Naive thymus-derived CD8-positive, alpha-beta T cell (primary cell): Measurements from ENCODE around the gene WDFY3. TPM values are rescaled to one million over a fixed set of nuclear protein-coding genes. Genes with fewer than 3 reads are reported as not detected.
"Not testable (repeated sequence)": the region's sequence is repeated elsewhere in the genome, so short reads cannot be mapped to it uniquely, and the experiment has no call there.

ENCODE experiments used
- ATAC-seq, 2 donors: fragments of 150-1000 bp; cut with Tn5 transposase in 1 of 2; sonication (Bioruptor Pico), chemical (Tn5 transposase) in 1 of 2; 1 replicate in 1 of 2; 2 replicates in 1 of 2; pipeline ENCODE4 v1.10.0; 2021; ENCODE audit warnings: mild to moderate bottlenecking in 2 of 2, moderate library complexity in 2 of 2
- POLR2A ChIA-PET: fragments of 350-600 bp; sonication (Branson Sonifier 250); formaldehyde crosslinking; loops from one replicate; lab custom pipeline; 2021; ENCODE audit warnings: antibody characterized with exemption; lab: Charles Lee
- DNase-seq, 10 donors: peaks; one replicate each; pipeline versions ENCODE4 v3.0.0 to v3.0.0-alpha.2; 2020 to 2022
- H3K27ac Mint-ChIP-seq, 10 donors: one replicate each; pipeline ENCODE4 v1.8.0; 2020 to 2022; ENCODE audit warnings: mild to moderate bottlenecking in 10 of 10, mixed read lengths in 10 of 10, moderate library complexity in 4 of 10, inconsistent platforms in 1 of 10
- H3K27me3 Mint-ChIP-seq, 5 donors: one replicate each; pipeline ENCODE4 v1.8.0; 2021 to 2022; ENCODE audit warnings: mixed read lengths in 5 of 5
- H3K36me3 Mint-ChIP-seq, 3 donors: one replicate each; pipeline ENCODE4 v1.8.0; 2020 to 2022; ENCODE audit warnings: mixed read lengths in 3 of 3, mild to moderate bottlenecking in 2 of 3, inconsistent platforms in 1 of 3
- H3K4me1 Mint-ChIP-seq, 4 donors: one replicate each; pipeline ENCODE4 v1.8.0; 2021 to 2022; ENCODE audit warnings: mixed read lengths in 4 of 4
- H3K4me3 Mint-ChIP-seq, 10 donors: one replicate each; pipeline ENCODE4 v1.8.0; 2020 to 2022; ENCODE audit warnings: mild to moderate bottlenecking in 10 of 10, mixed read lengths in 10 of 10, moderate library complexity in 6 of 10, inconsistent platforms in 1 of 10
- H3K9me3 Mint-ChIP-seq, 9 donors: one replicate each; pipeline ENCODE4 v1.8.0; 2020 to 2022; ENCODE audit warnings: mixed read lengths in 9 of 9, mild to moderate bottlenecking in 3 of 9, inconsistent platforms in 1 of 9, moderate library complexity in 1 of 9
- polyA plus RNA-seq, 3 donors: library from polyadenylated mRNA; unstranded; fragments of 300-500 nt; fragmentation: Illumina TruSeq; gene quantifications; one replicate each; pipeline ENCODE4 v1.2.3, GENCODE V29; 2021
- total RNA-seq, 8 experiments: library from RNA in 2 of 8; stranded (reverse) in 2 of 8; gene quantifications; one replicate each; pipeline ENCODE4 v1.2.3 and lab custom pipeline; 2021 to 2026

Gene WDFY3
- total and polyA plus RNA-seq, 5 experiments from 2014 or later, result 0.02 to 1.0 (median 0.70) TPM; not detected in 2

GRCh38 chr4:84697159-84697558 lies 269.3 kb downstream of the WDFY3 start:
- peaks cover 0 to 2% (median 0%) of the 10 kb centered on the region in 4 donors for H3K4me1 Mint-ChIP-seq
- POLR2A ChIA-PET, result no interaction called here
- no peaks in the 10 kb centered on the region for H3K36me3 Mint-ChIP-seq
- DNase-seq (no peak), ATAC-seq (no peak)
- no peak overlapping the region for H3K27ac Mint-ChIP-seq
- no peak overlapping the region for H3K4me3 Mint-ChIP-seq
- H3K9me3 Mint-ChIP-seq, result no peaks in the 10 kb centered on the region
- H3K27me3 Mint-ChIP-seq, result peaks cover 0 to 1% (median 0%) of the 10 kb centered on the region in 5 donors

- Mint-ChIP-seq H3K4me1 (peaks cover 0 to 2% (median 0%) of the 10 kb centered on the region in 4 donors), H3K36me3 (no peaks in the 10 kb centered on the region), H3K27me3 (peaks cover 0 to 3% (median 0%) of the 10 kb centered on the region in 5 donors), H3K9me3 (no peaks in the 10 kb centered on the region), H3K4me3 (no peak overlapping the region), H3K27ac (no peak overlapping the region)
- POLR2A ChIA-PET, result no interaction called here
- ATAC-seq (no peak), DNase-seq (no peak)
Measured at GRCh38 chr4:84691800-84692199, 274.7 kb downstream of the WDFY3 start.

DNA sequence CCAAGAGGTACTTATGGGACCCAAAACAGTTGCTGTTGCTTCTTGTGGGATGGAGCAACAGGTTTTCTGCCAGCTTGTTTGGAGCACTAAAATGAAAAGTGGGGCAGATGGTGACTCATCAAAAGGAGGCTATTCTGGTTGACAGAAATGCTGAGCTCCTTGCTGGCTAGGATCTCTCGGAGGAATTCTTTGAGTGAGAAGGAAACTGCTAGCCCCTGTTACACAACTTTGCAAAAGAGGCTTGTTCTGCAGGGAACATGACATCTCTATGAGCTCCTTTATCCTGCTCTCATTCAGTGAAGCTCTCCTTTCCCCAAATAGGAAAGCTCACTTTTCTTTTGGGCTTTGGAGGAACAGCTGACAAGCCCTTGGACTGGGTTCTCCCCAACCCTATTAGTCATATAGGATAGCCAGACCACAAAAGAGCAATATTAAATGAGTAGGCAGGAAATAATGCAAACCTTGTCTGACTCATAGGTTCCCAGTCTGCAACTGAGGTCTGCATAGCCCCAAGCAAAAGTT lies 275.3 kb downstream of the WDFY3 start:
- no peaks in the 10 kb centered on the region for H3K9me3 Mint-ChIP-seq
- H3K27me3 Mint-ChIP-seq, result peaks cover 0 to 3% (median 0%) of the 10 kb centered on the region in 5 donors
- H3K4me3 Mint-ChIP-seq, result no peak overlapping the region
- DNase-seq (no peak), ATAC-seq (no peak)
- POLR2A ChIA-PET, result no interaction called here
- peaks cover 0 to 2% (median 0%) of the 10 kb centered on the region in 4 donors for H3K4me1 Mint-ChIP-seq
- no peak overlapping the region for H3K27ac Mint-ChIP-seq
- H3K36me3 Mint-ChIP-seq, result no peaks in the 10 kb centered on the region

- Mint-ChIP-seq H3K27me3 (peaks cover 0 to 3% (median 0%) of the 10 kb centered on the region in 5 donors), H3K4me3 (no peak overlapping the region), H3K4me1 (peaks cover 0 to 2% (median 0%) of the 10 kb centered on the region in 4 donors), H3K9me3 (no peaks in the 10 kb centered on the region), H3K36me3 (no peaks in the 10 kb centered on the region), H3K27ac (no peak overlapping the region)
- DNase-seq, result no peak
- no peak for ATAC-seq
- POLR2A ChIA-PET, result no interaction called here
Measured at GRCh38 chr4:84690481-84690880, 276.0 kb downstream of the WDFY3 start.

DNA sequence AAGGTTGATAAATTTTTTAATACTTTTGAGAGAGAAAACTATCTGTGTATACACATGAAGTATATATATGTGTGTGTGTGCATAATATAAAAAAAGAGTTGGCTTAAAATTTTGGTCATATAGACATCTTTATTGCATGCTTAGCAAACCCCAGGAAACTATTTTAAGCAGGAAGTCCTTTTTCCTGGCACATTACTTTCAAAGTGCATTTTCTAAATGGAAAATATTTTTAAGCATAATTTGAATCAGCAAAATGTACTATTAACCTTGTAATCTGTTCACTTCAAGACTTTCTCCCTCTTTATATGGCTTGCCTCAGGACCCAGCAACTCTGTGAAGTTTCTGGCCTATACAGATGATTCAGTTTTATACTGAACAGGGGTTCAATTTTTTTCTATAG lies 277.3 kb downstream of the WDFY3 start:
- POLR2A ChIA-PET, result no interaction called here
- Mint-ChIP-seq H3K27me3 (peaks cover 0 to 3% (median 0%) of the 10 kb centered on the region in 5 donors), H3K36me3 (no peaks in the 10 kb centered on the region), H3K4me1 (no peaks in the 10 kb centered on the region), H3K9me3 (no peaks in the 10 kb centered on the region), H3K4me3 (no peak overlapping the region), H3K27ac (no peak overlapping the region)
- DNase-seq (no peak), ATAC-seq (no peak)

DNA sequence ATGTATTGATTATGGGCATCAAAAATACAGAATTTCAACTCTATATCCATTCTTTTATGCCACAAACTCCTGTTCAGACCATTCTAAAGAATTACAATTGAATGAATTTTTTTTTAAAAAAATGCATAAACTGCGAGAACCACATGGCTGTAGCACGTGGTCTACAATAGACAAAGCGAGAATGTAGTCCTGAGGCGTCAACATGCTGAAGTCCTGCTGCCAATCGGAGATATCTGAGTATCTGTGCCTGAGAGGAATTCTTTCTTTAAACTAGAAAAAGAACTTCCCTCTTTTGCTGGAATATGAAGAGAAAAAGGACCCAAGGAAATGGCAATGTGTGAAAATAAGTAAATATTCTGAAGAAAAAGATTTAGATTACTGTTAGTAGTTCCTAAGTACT lies 277.9 kb downstream of the WDFY3 start:
- Mint-ChIP-seq H3K27ac (no peak overlapping the region), H3K36me3 (no peaks in the 10 kb centered on the region), H3K4me1 (no peaks in the 10 kb centered on the region), H3K9me3 (no peaks in the 10 kb centered on the region), H3K27me3 (peaks cover 0 to 3% (median 0%) of the 10 kb centered on the region in 5 donors), H3K4me3 (no peak overlapping the region)
- POLR2A ChIA-PET, result no interaction called here
- DNase-seq, result no peak
- no peak for ATAC-seq

GRCh38 chr4:84685105-84685504 lies 281.4 kb downstream of the WDFY3 start:
- POLR2A ChIA-PET, result no interaction called here
- Mint-ChIP-seq H3K36me3 (no peaks in the 10 kb centered on the region), H3K27me3 (peaks cover 0 to 2% (median 0%) of the 10 kb centered on the region in 5 donors), H3K9me3 (no peaks in the 10 kb centered on the region), H3K27ac (no peak overlapping the region), H3K4me3 (no peak overlapping the region), H3K4me1 (peaks cover 0 to 3% (median 1%) of the 10 kb centered on the region in 4 donors)
- ATAC-seq, result no peak
- DNase-seq, result no peak

GRCh38 chr4:84684361-84684760 lies 282.1 kb downstream of the WDFY3 start:
- Mint-ChIP-seq H3K4me3 (no peak overlapping the region), H3K4me1 (peaks cover 0 to 3% (median 1%) of the 10 kb centered on the region in 4 donors), H3K27ac (no peak overlapping the region), H3K9me3 (no peaks in the 10 kb centered on the region), H3K36me3 (no peaks in the 10 kb centered on the region), H3K27me3 (peaks cover 0 to 2% (median 0%) of the 10 kb centered on the region in 5 donors)
- POLR2A ChIA-PET, result no interaction called here
- DNase-seq, result no peak
- no peak for ATAC-seq

DNA sequence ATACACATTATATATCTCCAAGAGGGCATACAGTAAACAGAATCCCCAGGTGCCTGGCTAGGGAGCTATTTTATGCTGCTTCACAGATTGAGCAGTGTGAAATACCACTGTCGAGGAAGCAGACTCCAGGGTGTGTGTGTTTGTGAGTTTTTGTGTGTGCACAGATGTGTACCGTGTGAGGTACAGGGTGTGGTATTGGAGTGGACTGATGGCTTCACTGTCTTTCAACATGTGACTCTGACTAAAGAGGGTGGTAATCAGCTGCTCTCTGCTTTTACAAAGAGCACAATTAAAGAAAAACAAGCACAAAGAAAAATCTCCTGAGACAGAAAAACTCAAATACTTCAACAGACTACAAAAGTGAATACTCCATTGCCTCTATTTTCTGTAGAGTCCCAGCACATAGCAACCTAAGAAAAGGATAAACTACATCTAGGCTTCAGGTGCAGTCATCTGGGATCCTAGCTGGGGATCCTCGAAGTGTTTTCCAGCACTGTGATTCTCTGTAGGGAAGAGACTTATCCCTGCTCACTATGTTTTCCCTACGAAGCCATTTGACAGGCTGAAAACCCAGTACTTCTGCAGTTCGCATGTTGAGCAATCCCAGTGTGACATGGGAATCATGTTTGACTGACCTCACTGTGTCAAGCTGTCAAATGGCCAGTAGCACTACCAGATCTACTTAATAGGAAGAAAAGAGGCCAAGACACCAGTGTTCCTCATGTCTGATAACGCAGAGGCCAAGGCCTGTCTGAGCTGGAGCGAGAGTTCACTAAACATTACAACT lies 283.2 kb downstream of the WDFY3 start:
- no peak for DNase-seq
- no peaks in the 10 kb centered on the region for H3K9me3 Mint-ChIP-seq
- H3K27ac Mint-ChIP-seq, result no peak overlapping the region
- no peaks in the 10 kb centered on the region for H3K36me3 Mint-ChIP-seq
- POLR2A ChIA-PET, result no interaction called here
- peaks cover 0 to 2% (median 0%) of the 10 kb centered on the region in 5 donors for H3K27me3 Mint-ChIP-seq
- no peak for ATAC-seq
- H3K4me3 Mint-ChIP-seq, result no peak overlapping the region
- H3K4me1 Mint-ChIP-seq, result peaks cover 0 to 3% (median 1%) of the 10 kb centered on the region in 4 donors

DNA sequence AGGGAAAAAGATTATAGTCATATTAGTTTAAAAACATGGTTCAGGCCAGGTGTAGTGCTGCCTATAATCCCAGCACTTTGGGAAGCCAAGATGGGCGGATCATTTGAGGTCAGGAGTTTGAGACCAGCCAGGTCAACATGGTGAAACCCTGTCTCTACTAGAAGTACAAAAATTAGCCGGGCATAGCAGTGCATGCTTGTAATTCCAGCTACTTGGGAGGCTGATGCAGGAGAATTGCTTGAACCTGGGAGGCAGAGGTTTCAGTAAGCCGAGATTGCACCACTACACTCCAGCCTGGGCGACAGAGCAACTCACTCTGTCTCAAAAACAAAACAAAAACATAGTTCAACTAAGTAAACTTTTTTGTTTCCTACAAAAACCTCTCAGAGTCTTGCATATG lies 283.8 kb downstream of the WDFY3 start:
- H3K27me3 Mint-ChIP-seq, H3K4me3 Mint-ChIP-seq, H3K4me1 Mint-ChIP-seq, DNase-seq, H3K9me3 Mint-ChIP-seq, POLR2A ChIA-PET, H3K27ac Mint-ChIP-seq, H3K36me3 Mint-ChIP-seq, ATAC-seq: not testable (repeated sequence)

- no peaks in the 10 kb centered on the region for H3K9me3 Mint-ChIP-seq
- peaks cover 0 to 3% (median 1%) of the 10 kb centered on the region in 4 donors for H3K4me1 Mint-ChIP-seq
- POLR2A ChIA-PET, result no interaction called here
- H3K27ac Mint-ChIP-seq, result no peak overlapping the region
- no peaks in the 10 kb centered on the region for H3K36me3 Mint-ChIP-seq
- ATAC-seq (no peak), DNase-seq (no peak)
- H3K4me3 Mint-ChIP-seq, result no peak overlapping the region
- peaks cover 0 to 2% (median 0%) of the 10 kb centered on the region in 5 donors for H3K27me3 Mint-ChIP-seq
Measured at GRCh38 chr4:84681486-84682274, 284.8 kb downstream of the WDFY3 start.

- H3K4me1 Mint-ChIP-seq, result peaks cover 0 to 3% (median 1%) of the 10 kb centered on the region in 4 donors
- ATAC-seq (no peak), DNase-seq (no peak)
- peak overlapping the region in 1 of 10 donors; percentile 0 for H3K27ac Mint-ChIP-seq
- H3K9me3 Mint-ChIP-seq, result no peaks in the 10 kb centered on the region
- no peaks in the 10 kb centered on the region for H3K36me3 Mint-ChIP-seq
- POLR2A ChIA-PET, result no interaction called here
- no peak overlapping the region for H3K4me3 Mint-ChIP-seq
- H3K27me3 Mint-ChIP-seq, result peaks cover 0 to 2% (median 0%) of the 10 kb centered on the region in 5 donors
Measured at GRCh38 chr4:84680956-84681355, 285.5 kb downstream of the WDFY3 start.
